Ovary (tissue), 3 donors: ENCODE data around the gene ARRDC4.

Experiments used
- EP300 ChIP-seq: sonication (generic); formaldehyde crosslinking; IDR thresholded peaks from one replicate; pipeline ENCODE4 v1.6.1; 2017; ENCODE audit warnings: antibody characterized with exemption
- POLR2A ChIP-seq: fragments of 450-650 bp; IDR thresholded peaks from one replicate; pipeline ENCODE4 v1.6.1; 2017; ENCODE audit warnings: antibody characterized with exemption, mild to moderate bottlenecking, moderate library complexity
- TF ChIP-seq, protein P1 (sequence below), 3 donors: fragments of 450-650 bp in 2 of 3; fragments of 200-600 bp in 1 of 3; IDR thresholded peaks; one replicate each; pipeline versions ENCODE4 v1.5.1 to v1.8.0; 2016 to 2022; ENCODE audit warnings: antibody characterized with exemption in 3 of 3, mild to moderate bottlenecking in 1 of 3
- donor health status: DM: no; HTN: no; CAD: no.

DNA sequence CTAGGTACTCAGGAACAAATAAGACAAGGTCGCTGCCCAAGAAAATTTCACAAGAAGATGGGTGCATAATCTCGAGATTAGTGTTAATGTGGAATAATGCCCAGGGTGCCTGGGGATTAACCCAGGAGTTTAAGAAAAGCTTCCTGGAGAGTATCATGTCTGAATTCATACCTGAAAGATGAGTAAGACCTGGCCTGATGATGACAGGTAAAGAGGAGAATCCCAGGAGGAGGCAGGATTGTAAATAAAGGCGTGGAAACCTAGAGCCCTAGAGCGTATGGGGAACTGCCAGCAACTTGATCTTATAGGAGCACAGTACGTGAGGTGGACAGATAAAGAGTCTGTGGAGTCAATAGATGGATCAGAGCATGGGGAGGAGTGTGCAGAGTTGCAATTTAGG, 43.0 kb downstream of the ARRDC4 start:
- TF ChIP-seq, protein P1, sequence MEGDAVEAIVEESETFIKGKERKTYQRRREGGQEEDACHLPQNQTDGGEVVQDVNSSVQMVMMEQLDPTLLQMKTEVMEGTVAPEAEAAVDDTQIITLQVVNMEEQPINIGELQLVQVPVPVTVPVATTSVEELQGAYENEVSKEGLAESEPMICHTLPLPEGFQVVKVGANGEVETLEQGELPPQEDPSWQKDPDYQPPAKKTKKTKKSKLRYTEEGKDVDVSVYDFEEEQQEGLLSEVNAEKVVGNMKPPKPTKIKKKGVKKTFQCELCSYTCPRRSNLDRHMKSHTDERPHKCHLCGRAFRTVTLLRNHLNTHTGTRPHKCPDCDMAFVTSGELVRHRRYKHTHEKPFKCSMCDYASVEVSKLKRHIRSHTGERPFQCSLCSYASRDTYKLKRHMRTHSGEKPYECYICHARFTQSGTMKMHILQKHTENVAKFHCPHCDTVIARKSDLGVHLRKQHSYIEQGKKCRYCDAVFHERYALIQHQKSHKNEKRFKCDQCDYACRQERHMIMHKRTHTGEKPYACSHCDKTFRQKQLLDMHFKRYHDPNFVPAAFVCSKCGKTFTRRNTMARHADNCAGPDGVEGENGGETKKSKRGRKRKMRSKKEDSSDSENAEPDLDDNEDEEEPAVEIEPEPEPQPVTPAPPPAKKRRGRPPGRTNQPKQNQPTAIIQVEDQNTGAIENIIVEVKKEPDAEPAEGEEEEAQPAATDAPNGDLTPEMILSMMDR (IDR thresholded peaks at IDR 0.05) = no peak
- TF ChIP-seq EP300 (no peak), POLR2A (no peak)
